Activated T-helper 1 cell treated with anti-CD3 and anti-CD28 coated beads, Interleukin-12 subunit alpha, Interleukin-12 subunit beta, Interleukin-2, Interleukin-4 antibody, amounts not matched to agents 30 ng/mL and 10 ng/mL and 1 ng/mL, durations not matched to agents 14 hours and 24 hours and 36 hours (primary cell): ENCODE results near the gene OVOL3. TPM values are rescaled to one million over a fixed set of nuclear protein-coding genes. Genes with fewer than 3 reads are reported as not detected.

ENCODE experiments used
- DNase-seq: peaks from one replicate; pipeline ENCODE4 v3.0.0; 2021; ENCODE audit warnings: low spot score
- H3K27ac Mint-ChIP-seq: one replicate; pipeline ENCODE4 v1.8.0; 2021; ENCODE audit warnings: mild to moderate bottlenecking, mixed read lengths
- H3K27me3 Mint-ChIP-seq: one replicate; pipeline ENCODE4 v1.8.0; 2022; ENCODE audit warnings: mild to moderate bottlenecking, moderate library complexity, mixed read lengths; ENCODE audit not compliant: insufficient read depth
- H3K36me3 Mint-ChIP-seq: one replicate; pipeline ENCODE4 v1.8.0; 2021; ENCODE audit warnings: low read depth, mixed read lengths
- H3K4me1 Mint-ChIP-seq: one replicate; pipeline ENCODE4 v1.8.0; 2021; ENCODE audit warnings: low read depth, mixed read lengths
- H3K4me3 Mint-ChIP-seq: one replicate; pipeline ENCODE4 v1.8.0; 2021; ENCODE audit warnings: mild to moderate bottlenecking, moderate library complexity, mixed read lengths
- H3K9me3 Mint-ChIP-seq: one replicate; pipeline ENCODE4 v1.8.0; 2021; ENCODE audit warnings: mixed read lengths
- intact Hi-C: fragments of 100-400 bp; cut with micrococcal nuclease; formaldehyde crosslinking; loops from one replicate; pipeline ENCODE4 v1.15.1; 2024
- total RNA-seq: library from RNA; stranded (reverse); gene quantifications from 2 replicates; pipeline ENCODE4 v1.2.3, GENCODE V29; 2022

OVOL3 gene
- total RNA-seq, 1 donor from 2014 or later = not detected

GRCh38 chr19:36106441-36106840 lies 4.5 kb upstream of the OVOL3 start:
- Mint-ChIP-seq H3K4me3 (no peak overlapping the region), H3K4me1 (no peaks in the 10 kb centered on the region), H3K27ac (peak overlapping the region; percentile 43), H3K27me3 (no peaks in the 10 kb centered on the region), H3K9me3 (no peaks in the 10 kb centered on the region), H3K36me3 (peaks cover 9% of the 10 kb centered on the region)
- no peak for DNase-seq
- intact Hi-C loops = no loop called here

DNA sequence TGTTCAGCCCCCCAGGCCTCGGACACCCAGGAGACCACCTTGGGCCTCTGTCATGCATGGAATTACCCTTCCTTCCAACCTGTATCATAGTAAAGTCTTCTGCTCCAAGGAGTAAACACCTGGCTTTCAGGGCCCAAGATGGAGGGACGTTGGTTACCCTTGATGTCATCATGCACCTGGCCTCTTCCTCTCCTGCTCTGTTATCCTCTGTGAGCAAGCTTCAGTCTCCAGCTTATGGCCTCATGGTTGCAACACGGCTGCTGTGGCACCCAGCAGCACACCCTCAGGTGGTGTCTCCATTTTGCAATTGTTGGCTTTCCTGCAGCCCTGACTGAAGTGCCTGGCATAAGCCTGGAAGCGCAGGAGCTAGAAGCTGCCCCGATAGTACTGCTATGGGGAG lies 4.0 kb upstream of the OVOL3 start:
- no peak for DNase-seq
- Mint-ChIP-seq H3K27me3 (no peaks in the 10 kb centered on the region), H3K36me3 (peaks cover 10% of the 10 kb centered on the region), H3K4me1 (no peaks in the 10 kb centered on the region), H3K9me3 (no peaks in the 10 kb centered on the region), H3K27ac (no peak overlapping the region), H3K4me3 (no peak overlapping the region)
- intact Hi-C loops = no loop called here

DNA sequence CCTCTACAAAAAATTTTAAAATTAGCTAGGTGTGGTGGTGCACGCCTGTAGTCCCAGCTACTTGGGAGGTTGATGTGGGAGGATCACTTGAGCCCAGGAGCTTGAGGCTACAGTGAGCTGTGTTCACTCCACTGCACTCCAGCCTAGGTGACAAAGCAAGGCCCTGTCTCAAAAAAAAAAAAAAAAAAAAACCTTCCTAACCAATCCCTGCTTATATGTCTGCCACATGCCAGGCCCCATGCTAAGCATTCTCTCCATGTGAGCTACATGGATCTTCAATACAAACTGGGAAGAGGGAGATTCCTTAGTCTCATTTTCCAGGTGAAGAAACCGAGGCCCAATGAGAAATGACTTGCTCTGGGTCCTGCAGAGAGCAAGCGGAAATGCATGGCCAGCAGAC lies 2.3 kb upstream of the OVOL3 start:
- H3K4me3 Mint-ChIP-seq = no peak overlapping the region
- H3K4me1 Mint-ChIP-seq = peaks cover 10% of the 10 kb centered on the region
- intact Hi-C loops = no loop called here
- H3K27me3 Mint-ChIP-seq = peaks cover 1% of the 10 kb centered on the region
- no peaks in the 10 kb centered on the region for H3K9me3 Mint-ChIP-seq
- DNase-seq = no peak
- H3K27ac Mint-ChIP-seq = no peak overlapping the region
- H3K36me3 Mint-ChIP-seq = peaks cover 13% of the 10 kb centered on the region

DNA sequence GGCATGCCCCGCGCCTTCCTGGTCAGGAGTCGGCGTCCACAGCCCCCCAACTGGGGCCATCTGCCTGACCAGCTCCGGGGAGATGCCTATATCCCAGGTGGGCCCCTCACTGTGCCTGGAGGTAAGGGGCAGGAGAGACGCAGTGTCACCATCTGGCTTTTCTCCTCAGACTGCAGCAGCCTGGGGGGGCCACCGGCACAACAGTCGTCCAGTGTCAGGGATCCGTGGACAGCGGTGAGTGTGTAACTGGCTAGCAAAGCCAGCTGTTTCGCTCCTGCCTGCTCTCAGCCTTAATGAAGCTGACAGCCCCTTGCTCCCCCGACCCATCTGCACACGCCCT lies 227 bp downstream of the OVOL3 start:
- no peaks in the 10 kb centered on the region for H3K9me3 Mint-ChIP-seq
- intact Hi-C loops = loop anchor here (10.0 kb wide), 3 partner anchors 466 to 1354 kb away; partner anchors contain the start of genes COX6B1, ETV2, ZNF569 and ZNF570
- H3K27me3 Mint-ChIP-seq = peaks cover 1% of the 10 kb centered on the region
- peak overlapping the region; percentile 56 for H3K4me3 Mint-ChIP-seq
- DNase-seq = no peak
- no peak overlapping the region for H3K27ac Mint-ChIP-seq
- H3K4me1 Mint-ChIP-seq = peaks cover 19% of the 10 kb centered on the region
- peaks cover 13% of the 10 kb centered on the region for H3K36me3 Mint-ChIP-seq

DNA sequence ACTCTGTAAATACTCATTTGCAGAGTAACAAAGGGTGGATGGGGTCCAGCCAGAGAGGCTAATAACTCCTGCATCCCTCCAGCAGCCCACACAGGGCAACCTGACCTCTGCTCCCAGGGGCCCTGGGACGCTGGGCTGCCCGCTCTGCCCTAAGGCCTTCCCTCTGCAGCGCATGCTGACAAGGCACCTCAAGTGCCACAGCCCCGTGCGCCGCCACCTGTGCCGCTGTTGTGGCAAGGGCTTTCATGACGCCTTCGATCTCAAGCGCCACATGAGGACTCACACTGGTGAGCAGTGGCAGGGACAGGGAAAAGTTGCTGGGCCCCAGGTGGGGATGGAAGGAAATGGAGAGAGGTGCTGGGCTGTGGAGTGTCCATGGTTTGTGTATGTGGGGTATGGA lies 1.7 kb downstream of the OVOL3 start:
- Mint-ChIP-seq H3K4me3 (peak overlapping the region; percentile 98), H3K27ac (peak overlapping the region; percentile 38), H3K9me3 (no peaks in the 10 kb centered on the region), H3K27me3 (peaks cover 1% of the 10 kb centered on the region), H3K4me1 (peaks cover 30% of the 10 kb centered on the region), H3K36me3 (peaks cover 20% of the 10 kb centered on the region)
- DNase-seq = no peak
- intact Hi-C loops = loop anchor here (10.0 kb wide), 3 partner anchors 468 to 1352 kb away; partner anchors contain the start of genes COX6B1, ETV2, ZNF569 and ZNF570

DNA sequence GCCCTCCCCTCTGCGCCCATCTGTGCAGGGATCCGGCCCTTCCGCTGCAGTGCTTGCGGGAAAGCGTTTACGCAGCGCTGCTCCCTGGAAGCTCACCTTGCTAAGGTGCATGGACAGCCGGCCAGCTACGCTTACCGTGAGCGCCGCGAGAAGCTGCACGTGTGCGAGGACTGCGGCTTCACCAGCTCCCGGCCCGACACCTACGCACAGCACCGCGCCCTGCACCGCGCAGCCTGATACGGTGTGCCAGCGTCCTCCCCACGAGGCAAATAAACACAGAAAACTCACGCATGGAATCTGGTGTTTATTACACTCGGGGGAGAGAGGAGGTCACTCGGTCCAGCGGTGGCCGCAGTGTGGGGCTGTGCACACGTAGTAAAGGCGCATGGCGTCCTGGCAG lies 2.5 kb downstream of the OVOL3 start:
- no peak for DNase-seq
- peak overlapping the region; percentile 98 for H3K4me3 Mint-ChIP-seq
- intact Hi-C loops = loop anchor here (10.0 kb wide), 3 partner anchors 469 to 1351 kb away; partner anchors contain the start of genes COX6B1, ETV2, ZNF569 and ZNF570
- no peaks in the 10 kb centered on the region for H3K9me3 Mint-ChIP-seq
- H3K36me3 Mint-ChIP-seq = peaks cover 23% of the 10 kb centered on the region
- peak overlapping the region; percentile 75 for H3K27ac Mint-ChIP-seq
- H3K27me3 Mint-ChIP-seq = peaks cover 1% of the 10 kb centered on the region
- H3K4me1 Mint-ChIP-seq = peaks cover 36% of the 10 kb centered on the region

DNA sequence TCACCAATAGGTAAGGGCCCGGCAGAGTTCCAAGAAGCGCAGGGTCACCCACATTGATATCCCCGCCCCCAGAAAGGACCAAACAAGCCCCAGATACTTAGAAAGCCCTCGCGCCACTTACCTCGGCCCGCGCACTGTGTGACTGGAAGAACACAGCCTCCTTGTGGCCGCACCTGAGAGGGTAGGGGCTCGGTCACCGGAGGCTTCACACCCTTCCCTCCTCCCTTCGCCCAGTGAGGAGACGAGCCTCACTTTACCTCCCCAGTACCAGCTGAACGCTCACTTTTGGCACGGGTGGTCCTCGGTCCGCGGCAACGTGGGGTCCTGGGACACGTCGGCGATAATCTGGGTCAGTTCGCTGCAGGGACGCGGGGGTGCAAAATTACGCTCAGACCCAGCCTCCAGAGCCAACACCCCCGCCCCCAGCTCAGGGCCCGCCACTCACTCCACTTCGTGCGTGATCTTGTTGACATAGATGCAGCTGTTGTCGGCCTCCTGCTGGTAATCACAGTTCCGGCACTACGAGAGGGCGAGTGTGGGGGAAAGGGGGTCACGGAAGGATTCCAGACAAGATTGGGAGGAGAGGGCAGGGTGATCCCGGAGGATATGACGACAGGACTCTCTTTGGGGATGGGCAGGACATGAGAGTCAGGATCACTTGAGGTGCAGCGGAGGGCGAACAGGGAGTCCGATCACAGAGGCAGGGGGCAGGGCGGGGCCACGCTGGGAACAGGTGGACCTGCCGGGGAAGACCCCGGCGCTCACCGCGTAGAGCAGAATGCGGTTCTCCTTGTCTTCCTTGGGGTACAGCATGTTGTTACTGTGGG lies 3.2 kb downstream of the OVOL3 start:
- H3K4me1 Mint-ChIP-seq = peaks cover 36% of the 10 kb centered on the region
- peaks cover 23% of the 10 kb centered on the region for H3K36me3 Mint-ChIP-seq
- H3K4me3 Mint-ChIP-seq = peak overlapping the region; percentile 98
- H3K27ac Mint-ChIP-seq = peak overlapping the region; percentile 92
- H3K9me3 Mint-ChIP-seq = no peaks in the 10 kb centered on the region
- H3K27me3 Mint-ChIP-seq = peaks cover 1% of the 10 kb centered on the region
- intact Hi-C loops = loop anchor here (1.0 to 10.0 kb wide), 6 partner anchors 215 to 1351 kb away; partner anchors contain the start of genes COX6B1, ETV2, LIN37 and ZNF569
- peak; percentile 6 for DNase-seq

DNA sequence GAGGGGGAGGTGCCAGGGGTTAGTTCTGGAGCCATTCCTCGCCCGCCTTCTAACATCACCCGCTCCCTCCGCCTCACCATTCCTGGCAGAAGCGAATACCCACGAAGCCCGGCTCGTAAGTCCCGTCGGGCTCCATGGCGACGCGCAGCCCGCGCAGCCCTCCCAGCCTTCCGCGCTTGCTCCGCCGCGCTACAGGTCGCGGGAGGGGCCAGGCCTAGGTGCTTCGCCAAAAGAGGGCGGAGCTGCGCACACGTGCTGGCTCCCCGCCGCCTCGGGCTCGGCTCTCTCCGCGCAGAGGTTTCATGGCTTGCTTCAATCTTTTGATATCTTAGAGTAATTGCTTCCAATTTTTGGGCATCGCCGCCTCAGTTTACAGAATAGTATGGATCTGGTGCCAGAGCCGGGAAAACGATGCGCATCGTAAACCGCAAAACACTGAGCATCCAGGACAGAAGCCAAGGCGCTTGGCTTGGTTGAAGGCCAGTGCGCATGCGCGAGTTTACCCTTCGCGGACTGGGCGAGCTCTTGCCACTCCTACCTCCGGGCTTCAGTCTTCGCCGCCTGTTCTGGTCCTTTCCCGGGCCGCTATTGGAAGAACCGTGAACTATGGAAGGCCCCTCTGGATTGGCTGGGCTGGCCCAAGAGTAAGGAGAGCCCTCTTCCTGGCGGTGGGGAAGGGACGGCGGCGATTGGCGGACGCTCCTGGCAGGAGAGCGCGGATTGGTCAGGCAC lies 3.9 kb downstream of the OVOL3 start, which contains the start of gene POLR2I:
TSS of gene POLR2I (minus strand) at position 155 of the 732 bp plus-strand sequence. CDS start at position 136, 19 bp downstream.
- no peaks in the 10 kb centered on the region for H3K9me3 Mint-ChIP-seq
- H3K4me3 Mint-ChIP-seq = peak within 1 kb of the TSS; percentile 98
- peak within 1 kb of the TSS; percentile 92 for H3K27ac Mint-ChIP-seq
- peaks cover 29% of the 10 kb centered on the region for H3K36me3 Mint-ChIP-seq
- H3K27me3 Mint-ChIP-seq = peaks cover 1% of the 10 kb centered on the region
- peak; percentile 98 for DNase-seq
- peaks cover 38% of the 10 kb centered on the region for H3K4me1 Mint-ChIP-seq
- intact Hi-C loops = loop anchor here (1.0 to 10.0 kb wide), 13 partner anchors 13 to 1350 kb away; partner anchors contain the start of genes ALKBH6, COX6B1, ETV2 and LIN37

DNA sequence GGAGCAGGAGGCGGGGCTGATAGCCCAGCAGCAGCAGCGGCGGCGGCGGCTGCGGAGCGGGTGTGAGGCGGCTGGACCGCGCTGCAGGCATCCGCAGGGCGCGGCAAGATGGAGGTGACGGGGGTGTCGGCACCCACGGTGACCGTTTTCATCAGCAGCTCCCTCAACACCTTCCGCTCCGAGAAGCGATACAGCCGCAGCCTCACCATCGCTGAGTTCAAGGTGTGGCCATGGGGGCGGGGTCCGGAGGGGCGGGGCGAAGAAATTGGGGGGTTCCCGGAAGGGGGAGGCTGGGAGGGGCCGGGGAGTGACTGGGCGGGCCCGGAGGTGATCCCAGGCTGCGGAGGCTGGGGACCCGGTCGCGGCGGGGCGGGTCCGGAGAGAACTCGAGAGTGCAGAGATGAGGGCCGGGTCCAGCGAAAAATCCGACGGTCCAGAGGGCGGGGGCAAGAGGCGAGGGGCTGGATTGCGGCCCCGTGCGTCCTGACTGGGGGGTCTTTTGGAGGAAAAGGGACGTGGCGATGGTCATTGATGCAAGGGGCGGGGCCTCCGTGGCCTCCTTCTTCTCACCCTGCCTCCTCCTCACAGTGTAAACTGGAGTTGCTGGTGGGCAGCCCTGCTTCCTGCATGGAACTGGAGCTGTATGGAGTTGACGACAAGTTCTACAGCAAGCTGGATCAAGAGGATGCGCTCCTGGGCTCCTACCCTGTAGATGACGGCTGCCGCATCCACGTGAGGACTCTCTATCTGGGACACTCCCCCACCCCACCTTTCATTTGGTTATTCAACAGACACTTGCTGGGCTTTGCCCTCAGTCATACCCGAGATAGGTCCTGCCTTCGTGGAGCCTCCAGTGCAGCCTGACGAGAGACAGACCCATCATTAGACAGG lies 4.8 kb downstream of the OVOL3 start, which contains the start of gene TBCB:
TSS of gene TBCB (plus strand) at position 16 of the 891 bp plus-strand sequence. CDS start at position 109, 93 bp downstream.
- peak within 1 kb of the TSS; percentile 92 for H3K27ac Mint-ChIP-seq
- peaks cover 1% of the 10 kb centered on the region for H3K27me3 Mint-ChIP-seq
- no peaks in the 10 kb centered on the region for H3K9me3 Mint-ChIP-seq
- DNase-seq = peak; percentile 77
- H3K4me1 Mint-ChIP-seq = peaks cover 43% of the 10 kb centered on the region
- H3K36me3 Mint-ChIP-seq = peaks cover 33% of the 10 kb centered on the region
- intact Hi-C loops = loop anchor here (1.0 to 10.0 kb wide), 11 partner anchors 13 to 1349 kb away; partner anchors contain the start of genes ALKBH6, COX6B1, ETV2 and THAP8
- H3K4me3 Mint-ChIP-seq = peak within 1 kb of the TSS; percentile 98

DNA sequence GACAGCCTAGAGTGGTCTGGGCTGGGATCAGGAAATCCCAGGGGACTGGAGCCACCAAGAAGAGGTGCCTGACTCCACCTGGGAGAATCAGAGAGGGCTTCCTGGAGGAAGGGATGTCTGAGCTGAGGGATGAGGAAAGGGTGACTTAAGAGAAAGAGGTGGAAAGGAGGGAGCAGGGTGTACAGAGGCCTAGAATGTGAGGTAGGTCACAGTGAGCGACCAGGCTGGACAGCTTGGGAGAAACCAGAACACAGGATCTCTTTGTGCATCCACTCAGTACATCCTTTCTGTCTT lies 5.3 kb downstream of the OVOL3 start:
- DNase-seq = no peak
- intact Hi-C loops = loop anchor here (10.0 kb wide), 3 partner anchors 471 to 1349 kb away; partner anchors contain the start of genes COX6B1, ETV2, ZNF569 and ZNF570
- peaks cover 1% of the 10 kb centered on the region for H3K27me3 Mint-ChIP-seq
- H3K4me1 Mint-ChIP-seq = peaks cover 43% of the 10 kb centered on the region
- H3K36me3 Mint-ChIP-seq = peaks cover 33% of the 10 kb centered on the region
- no peaks in the 10 kb centered on the region for H3K9me3 Mint-ChIP-seq
- peak overlapping the region; percentile 98 for H3K4me3 Mint-ChIP-seq
- H3K27ac Mint-ChIP-seq = peak overlapping the region; percentile 92

- intact Hi-C loops = loop anchor here (10.0 kb wide), 1 partner anchor 1386 kb away; the partner anchor contains the start of gene ZNF181
- Mint-ChIP-seq H3K4me1 (peaks cover 26% of the 10 kb centered on the region), H3K27ac (peak overlapping the region; percentile 64), H3K36me3 (peaks cover 30% of the 10 kb centered on the region), H3K27me3 (no peaks in the 10 kb centered on the region), H3K9me3 (no peaks in the 10 kb centered on the region), H3K4me3 (no peak overlapping the region)
- no peak for DNase-seq
Observed at GRCh38 chr19:36120092-36120983, 9.4 kb downstream of the OVOL3 start.
